NCI-H2196 (cell line): ENCODE results near the gene STK11.

Source experiments
- DNase-seq: peaks from one replicate; lab custom pipeline; 2025; ENCODE audit not compliant: unreplicated experiment; lab: John Stamatoyannopoulos, UW

The STK11 gene

DNA sequence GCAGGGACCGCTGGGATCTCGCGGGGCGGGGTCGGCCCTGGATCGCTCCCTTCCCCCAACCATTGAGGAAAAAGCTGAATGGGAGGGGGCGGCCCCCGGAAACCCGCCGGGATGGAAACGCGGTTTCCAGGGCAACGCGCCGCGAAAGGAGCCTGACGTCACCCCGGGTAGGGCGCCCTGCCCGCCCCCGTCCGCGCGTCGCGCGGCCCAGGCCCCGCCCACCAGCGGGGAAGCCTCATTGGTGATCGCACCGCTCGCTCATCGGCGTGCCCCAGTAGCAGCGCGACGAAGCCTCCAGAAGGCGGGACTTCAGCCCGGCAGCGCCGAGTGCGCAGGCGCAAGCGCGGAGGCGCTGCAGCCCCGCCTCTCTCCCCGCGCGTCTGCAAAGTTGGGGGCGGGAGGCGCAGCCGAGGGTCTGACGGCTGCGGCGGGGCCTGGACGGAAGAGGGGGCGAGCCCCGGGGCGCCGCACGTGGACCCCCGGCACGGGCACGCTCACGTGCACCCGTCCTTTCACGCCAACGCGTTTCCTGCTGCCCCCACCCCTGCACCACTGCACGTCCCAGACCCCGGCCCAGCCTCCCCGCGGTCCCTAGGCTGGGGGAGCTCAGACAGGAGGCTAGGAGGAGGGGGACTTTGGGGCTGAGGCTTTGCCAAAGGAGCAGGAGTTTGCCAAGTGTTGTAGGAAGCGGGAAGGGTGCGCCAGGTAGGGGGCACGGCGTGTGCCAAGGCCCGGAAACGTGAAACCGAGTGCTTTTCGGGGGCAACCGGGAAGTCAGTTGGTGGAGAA, 55.4 kb downstream of the STK11 start:
- peak; percentile 98 for DNase-seq

DNA sequence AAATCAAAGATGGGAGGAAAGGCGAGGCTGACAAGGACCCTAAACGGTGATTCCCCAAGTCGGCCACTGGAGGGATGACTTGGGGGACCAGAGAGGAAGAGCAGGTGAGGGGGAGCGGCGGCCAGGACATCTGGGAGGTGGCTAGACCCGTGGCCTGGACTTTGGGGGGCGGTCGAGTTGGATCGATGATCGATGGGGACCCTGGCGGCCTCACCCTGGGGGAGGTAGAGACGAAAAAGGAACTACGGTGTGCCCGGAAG, 55.9 kb downstream of the STK11 start:
- no peak for DNase-seq

DNA sequence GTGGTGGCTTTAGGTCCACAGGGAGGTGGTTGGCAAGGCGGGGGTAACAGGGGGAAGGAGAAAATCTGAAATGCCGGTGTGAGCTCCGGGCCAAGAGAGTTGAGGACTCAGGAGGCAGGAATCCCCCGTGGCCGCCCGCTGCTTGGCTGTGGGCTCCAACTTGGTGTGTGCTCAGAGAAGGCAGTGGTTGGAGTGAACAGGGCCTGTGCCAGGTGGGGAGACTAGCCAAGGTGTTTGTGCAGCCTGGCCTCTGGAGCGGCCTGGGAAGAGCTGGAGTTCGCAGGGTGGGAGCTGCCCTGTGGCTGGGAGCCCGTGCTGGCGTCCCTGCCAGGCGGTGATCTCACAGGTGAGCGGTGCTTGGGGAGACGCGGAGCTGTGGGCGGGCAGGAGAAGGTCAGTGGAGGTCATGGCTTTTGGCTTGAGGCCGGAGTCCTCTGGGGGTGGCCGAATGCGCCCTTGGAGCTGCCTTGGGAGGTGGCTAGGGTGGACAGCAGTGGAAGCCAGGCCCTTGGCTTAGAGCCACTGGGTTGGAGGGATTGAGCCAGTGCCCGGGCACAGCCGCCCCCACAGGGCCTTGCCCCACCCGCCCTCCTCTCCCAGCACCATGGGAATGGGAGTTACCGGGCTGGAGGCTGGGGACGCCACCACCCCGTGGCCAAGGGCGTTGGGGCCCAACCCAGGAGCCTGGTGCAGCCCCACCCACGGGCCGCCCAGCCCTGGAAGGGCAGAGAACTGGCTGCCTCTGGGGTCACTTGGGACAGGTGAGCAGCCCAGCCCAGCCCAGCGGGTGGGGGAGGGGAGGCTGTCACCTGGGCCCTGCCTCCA, 56.4 kb downstream of the STK11 start:
- peak; percentile 82 for DNase-seq

DNA sequence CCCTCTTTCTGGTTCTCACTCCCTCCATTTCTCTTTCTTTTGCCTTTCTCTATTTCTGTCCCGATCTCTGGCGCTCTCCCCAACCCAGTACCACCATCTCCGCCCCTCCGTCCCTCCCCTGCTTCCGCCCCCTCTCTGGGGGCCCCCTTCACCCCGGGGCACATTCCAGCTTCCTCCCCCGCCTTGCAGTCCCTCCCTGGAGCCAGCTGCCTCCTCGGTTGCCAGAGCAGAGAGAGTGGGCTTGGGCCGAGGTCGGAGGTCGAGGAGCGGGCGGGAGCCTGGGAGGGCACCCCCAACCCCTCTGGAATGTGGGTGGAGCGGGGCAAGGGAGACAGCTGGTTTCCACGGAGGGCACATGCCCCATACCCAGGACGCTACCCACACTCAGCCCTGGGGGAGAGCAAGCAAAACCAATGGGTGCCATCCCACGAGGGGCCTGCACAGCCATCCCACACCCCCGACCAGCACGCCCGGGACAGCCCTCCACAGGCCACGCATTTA, 57.1 kb downstream of the STK11 start:
- DNase-seq: no peak

- no peak for DNase-seq
These were observed 57.6 kb downstream of the STK11 start for GRCh38 chr19:1263188-1263587.

DNA sequence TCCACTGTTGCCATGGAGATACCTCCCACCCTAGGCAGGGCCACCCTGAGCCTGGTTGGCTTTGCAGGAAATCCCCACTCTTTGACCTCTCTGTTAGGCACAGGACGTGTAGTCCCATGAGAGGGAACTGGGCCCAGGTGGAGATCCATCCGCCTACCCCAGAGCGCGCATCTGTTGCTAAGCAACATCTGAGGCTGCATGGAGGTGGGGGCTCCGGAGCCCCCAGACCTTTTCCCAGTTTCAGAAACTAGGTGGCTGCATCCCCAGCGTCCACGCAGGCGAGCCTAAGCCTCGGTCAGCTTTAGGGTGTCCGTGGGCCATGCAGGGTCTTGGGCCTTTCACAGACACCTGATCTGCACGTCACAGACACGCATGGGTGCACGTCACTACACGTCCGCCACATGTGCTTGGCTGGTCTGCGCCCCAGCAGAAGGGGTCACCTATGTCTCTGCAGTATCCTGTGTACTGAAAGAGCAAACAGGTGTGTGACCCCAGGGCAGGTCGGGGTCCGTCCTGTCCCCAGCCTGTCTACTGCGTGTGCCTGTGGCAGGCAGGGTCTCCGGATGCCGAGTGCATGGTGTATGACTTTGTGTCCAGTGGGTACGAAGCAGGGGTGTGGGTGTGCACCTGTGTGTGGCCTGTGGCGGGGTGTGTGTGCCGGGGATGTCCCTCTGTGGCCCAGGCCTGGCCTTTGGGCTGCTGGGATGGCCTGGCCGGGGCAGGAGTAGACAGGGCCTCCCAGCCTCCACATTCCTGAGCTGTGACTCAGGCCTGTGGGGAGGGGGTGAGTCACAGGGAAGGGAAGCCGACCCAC, 59.4 kb downstream of the STK11 start:
- DNase-seq: no peak

- no peak for DNase-seq
These were observed 60.1 kb downstream of the STK11 start for GRCh38 chr19:1265615-1266128.

DNA sequence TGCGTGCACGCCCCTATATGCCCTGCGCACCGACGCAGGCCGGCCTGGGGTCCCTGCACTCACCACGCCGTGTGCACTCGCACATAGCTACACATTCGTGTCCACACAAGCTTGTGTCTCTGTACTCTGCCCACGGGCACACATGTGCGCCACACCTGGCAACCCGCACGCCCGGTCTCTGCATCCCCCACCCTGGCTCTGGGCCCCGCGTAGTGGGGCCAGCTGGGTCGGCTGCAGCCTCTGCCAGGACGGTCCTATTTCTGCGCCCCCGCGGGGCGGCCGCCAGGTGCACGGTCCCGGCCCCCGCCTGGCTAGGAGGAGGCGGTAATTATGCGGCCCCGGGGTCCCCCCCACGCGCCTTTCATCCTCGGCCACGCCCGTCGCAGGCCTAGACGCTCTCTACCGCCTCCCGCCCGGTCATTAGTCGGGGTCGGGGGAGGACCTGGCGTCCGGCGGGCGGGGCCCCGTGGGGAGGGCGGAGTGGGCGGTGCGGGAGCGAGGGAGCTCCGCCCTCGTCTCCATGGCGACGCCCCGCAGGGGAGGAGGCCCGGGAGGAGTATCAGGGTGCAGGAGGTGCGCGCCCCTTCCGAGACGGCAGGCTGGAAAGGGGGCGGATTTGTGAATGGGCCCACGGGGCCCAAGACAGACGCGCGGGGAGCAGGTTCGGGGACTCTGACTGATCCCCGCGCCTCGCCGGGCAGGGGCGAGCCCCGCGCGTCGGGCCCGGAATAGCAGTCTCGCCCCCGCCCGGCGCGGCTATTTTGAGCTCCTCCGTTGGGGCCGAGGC, 60.7 kb downstream of the STK11 start:
- peak; percentile 93 for DNase-seq

- DNase-seq: peak; percentile 78
These were observed 61.4 kb downstream of the STK11 start for GRCh38 chr19:1266916-1267476.

DNA sequence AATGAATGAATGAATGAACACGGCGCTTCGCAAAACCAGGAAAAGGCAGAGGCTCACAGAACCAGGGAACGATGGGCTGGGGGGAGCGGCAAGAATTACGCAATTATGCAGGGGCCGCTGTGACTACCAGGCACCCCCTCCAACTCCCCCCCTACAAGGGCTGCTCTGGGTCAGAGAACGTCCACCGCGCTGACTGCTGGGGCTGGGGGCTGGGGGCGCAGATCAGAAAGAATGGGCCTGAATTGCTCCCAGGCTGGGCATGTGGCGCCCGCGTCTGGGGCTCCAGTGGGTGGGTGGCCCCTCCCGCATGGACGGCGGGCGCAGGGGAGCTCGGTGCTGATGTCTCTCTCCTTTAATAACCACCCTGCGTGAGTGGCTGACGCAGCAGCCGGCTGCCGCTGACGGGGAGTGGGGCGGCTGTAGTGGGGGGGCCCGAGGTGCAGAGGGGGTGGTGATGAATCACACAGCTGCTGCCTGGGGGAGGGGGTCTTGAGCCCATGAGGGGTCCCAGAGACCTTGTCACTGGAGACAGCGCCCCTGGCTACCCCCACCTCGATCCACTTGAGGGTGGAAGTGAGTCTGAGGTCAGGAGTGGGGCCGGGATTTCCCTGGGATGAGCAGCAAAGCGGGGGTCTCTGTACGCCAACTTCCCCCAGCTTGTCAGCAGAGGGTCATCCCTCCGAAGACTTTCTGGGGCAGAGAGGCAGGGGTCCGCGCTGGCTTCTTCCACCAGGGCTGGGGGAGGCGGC, 62.1 kb downstream of the STK11 start:
- no peak for DNase-seq

GRCh38 chr19:1268226-1269064, 62.9 kb downstream of the STK11 start:
- no peak for DNase-seq

GRCh38 chr19:1269065-1269477, 63.5 kb downstream of the STK11 start, which contains the start of gene CIRBP:
TSS of gene CIRBP (plus strand) at chr19:1269332. CDS start at chr19:1270934, 1,602 bp downstream.
- peak; percentile 98 for DNase-seq

- DNase-seq: peak; percentile 90
These were observed 64.1 kb downstream of the STK11 start for GRCh38 chr19:1269478-1270212.

DNA sequence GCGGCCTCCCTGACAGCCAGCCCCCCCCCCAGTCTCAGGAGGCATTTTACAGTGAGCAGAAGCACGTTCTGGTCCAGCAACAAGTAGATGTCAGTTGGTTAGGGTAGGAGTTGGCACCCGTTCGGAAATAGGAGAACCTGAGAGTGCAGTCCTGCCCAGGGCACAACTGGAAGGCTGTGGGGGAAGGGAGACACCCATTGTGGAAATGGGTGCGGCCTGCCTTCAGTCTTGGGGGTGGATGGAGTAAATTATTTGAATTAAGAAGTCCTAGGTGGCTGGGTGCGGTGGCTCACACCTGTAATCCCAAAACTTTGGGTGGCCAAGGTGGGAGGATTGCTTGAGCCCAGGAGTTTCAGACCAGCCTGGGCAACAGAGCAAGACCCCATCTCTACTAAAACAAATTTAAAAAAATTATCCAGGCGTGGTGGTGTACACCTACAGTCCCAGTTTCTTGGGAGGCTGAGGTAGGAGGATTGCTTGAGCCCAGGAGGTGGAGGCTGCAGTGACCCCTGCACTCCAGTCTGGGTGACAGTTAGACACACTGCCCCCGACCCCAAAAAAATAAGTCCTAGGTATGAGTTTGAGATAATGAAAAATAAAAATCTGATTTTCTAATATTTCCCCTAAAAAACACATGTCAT, 64.8 kb downstream of the STK11 start:
- peak; percentile 62 for DNase-seq

- no peak for DNase-seq
These were observed 65.4 kb downstream of the STK11 start for GRCh38 chr19:1270854-1271527.

DNA sequence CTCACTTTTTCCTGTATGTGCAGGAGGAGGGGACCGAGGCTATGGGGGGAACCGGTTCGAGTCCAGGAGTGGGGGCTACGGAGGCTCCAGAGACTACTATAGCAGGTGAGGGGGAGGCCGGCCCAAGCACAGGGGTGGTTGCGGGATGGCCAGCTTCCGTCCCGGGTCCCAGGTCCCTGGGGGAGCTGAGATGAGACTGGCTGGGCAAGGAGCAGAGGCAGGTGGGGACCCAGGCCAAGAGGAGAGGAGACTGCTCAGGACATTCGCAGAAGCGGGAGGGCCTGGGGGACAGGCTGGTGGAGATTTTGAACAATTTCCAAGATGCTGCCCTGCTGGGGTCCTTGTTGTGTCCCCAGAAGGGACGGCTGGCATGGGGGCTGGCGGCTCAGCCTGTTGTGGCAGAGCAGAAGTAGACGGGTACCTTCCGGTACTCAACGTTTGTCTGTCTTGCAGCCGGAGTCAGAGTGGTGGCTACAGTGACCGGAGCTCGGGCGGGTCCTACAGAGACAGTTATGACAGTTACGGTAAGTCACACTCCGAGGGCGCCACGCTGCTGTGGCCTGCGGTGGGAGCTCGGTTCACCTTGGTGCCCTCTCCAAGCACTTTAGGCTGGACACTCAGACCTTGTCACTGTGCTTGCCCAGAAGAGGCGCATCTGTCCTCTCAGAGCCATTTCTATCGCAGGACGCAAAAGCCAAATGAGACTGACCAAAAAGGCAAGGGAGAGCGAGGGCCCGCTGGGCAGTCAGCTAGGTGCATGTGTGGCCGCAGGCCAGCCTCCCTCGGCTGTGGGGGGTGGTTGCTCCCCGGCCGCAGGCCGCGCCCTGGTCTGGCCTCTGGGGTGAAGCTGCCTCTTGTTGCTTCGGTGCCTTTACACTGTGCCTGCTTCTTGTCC, 66.2 kb downstream of the STK11 start:
- DNase-seq: no peak
